H4 (cell line): ENCODE results near the gene SLIT3. TPM values are rescaled to one million over a fixed set of nuclear protein-coding genes. Genes with fewer than 3 reads are reported as not detected.

ENCODE experiments used
- DNase-seq: peaks from one replicate; pipeline ENCODE4 v3.0.0-alpha.2; 2015; ENCODE audit warnings: low spot score
- total RNA-seq: library from RNA; depleted of rRNA; stranded (reverse); fragments of >200 nt; shearing (Covaris generic); gene quantifications from 2 replicates; pipeline ENCODE4 v1.2.3, GENCODE V29; 2014

The SLIT3 gene
- total RNA-seq, 1 experiment from 2014 or later: 0.58 TPM

GRCh38 chr5:169037466-169037865 is 263.5 kb downstream of the SLIT3 start:
- DNase-seq: no peak

GRCh38 chr5:169036079-169036805 is 264.7 kb downstream of the SLIT3 start:
- DNase-seq: no peak

GRCh38 chr5:169029661-169030274 is 271.2 kb downstream of the SLIT3 start:
- DNase-seq: peak; percentile 16

GRCh38 chr5:169029037-169029436 is 271.9 kb downstream of the SLIT3 start:
- no peak for DNase-seq

- DNase-seq: peak; percentile 36
Measured at GRCh38 chr5:169027501-169028061, 273.4 kb downstream of the SLIT3 start.

- DNase-seq: no peak
Measured at GRCh38 chr5:169025491-169025890, 275.4 kb downstream of the SLIT3 start.

- DNase-seq: no peak
Measured at GRCh38 chr5:169024421-169024820, 276.5 kb downstream of the SLIT3 start.

- no peak for DNase-seq
Measured at GRCh38 chr5:169022718-169023117, 278.2 kb downstream of the SLIT3 start.

GRCh38 chr5:169020102-169020501 is 280.8 kb downstream of the SLIT3 start:
- DNase-seq: peak; percentile 54

GRCh38 chr5:169018925-169019324 is 282.0 kb downstream of the SLIT3 start:
- no peak for DNase-seq

- DNase-seq: no peak
Measured at GRCh38 chr5:169015991-169016390, 284.9 kb downstream of the SLIT3 start.

- DNase-seq: peak; percentile 16
Measured at GRCh38 chr5:169013846-169014245, 287.1 kb downstream of the SLIT3 start.

GRCh38 chr5:169013208-169013728 is 287.7 kb downstream of the SLIT3 start:
- no peak for DNase-seq

- DNase-seq: no peak
Measured at GRCh38 chr5:169012450-169012849, 288.5 kb downstream of the SLIT3 start.

- no peak for DNase-seq
Measured at GRCh38 chr5:169011451-169011850, 289.5 kb downstream of the SLIT3 start.

GRCh38 chr5:169011009-169011408 is 289.9 kb downstream of the SLIT3 start:
- DNase-seq: no peak

GRCh38 chr5:169009123-169009522 is 291.8 kb downstream of the SLIT3 start:
- DNase-seq: peak; percentile 27

GRCh38 chr5:169006842-169007790 is 293.8 kb downstream of the SLIT3 start:
- no peak for DNase-seq

GRCh38 chr5:169004551-169004950 is 296.4 kb downstream of the SLIT3 start:
- no peak for DNase-seq

GRCh38 chr5:169003721-169004541 is 297.0 kb downstream of the SLIT3 start:
- DNase-seq: no peak
